Endothelial cell of hepatic sinusoid (primary cell): Measurements from ENCODE around the gene MLPH.

Source experiments
- in situ Hi-C: cut with HindIII; loops from 2 replicates; pipeline ENCODE4 v1.10.0; 2017; ENCODE audit warnings: low sequenced_read_pairs

MLPH gene

DNA sequence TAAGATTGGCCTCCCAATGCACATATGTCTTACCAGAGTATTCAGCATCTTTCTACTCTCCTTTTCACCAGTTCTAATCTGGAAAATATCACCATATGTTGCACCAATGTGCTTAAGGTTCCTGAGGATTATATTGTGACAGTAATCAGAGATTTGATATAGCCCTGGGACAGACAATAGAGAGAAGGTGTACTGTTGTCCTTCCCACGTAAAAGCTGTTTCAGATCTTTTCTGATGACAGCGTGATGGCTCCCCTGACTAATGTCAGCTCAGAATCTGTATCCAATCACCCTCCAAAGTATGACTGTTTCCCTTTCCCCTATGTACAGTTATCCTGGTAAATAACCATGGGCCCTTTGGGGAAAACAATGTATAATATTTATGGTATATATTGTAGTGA, 9.0 kb upstream of the MLPH start:
- in situ Hi-C loops: loop anchor here (5.0 kb wide), 1 partner anchor 66 kb away; the partner anchor contains the start of gene COL6A3

DNA sequence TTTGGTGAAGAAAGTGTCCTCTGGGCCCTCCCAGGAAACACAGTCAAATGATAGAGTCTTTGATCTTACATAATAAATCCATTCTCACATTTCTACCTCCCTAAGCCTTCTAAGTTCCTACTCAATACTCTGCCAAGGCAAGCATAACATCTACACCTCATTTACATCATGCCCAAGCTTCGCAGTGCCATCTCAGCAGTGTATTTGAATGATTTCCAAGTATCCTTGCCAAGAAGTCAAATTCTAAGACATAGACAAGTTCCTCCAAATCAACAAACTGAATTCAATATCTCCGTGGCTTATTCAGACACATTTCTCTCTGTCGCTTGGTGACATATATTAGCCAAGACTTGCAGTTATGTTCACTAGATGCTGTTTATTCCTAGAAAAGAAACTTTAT, 8.1 kb upstream of the MLPH start:
- in situ Hi-C loops: loop anchor here (5.0 kb wide), 1 partner anchor 67 kb away; the partner anchor contains the start of gene COL6A3

DNA sequence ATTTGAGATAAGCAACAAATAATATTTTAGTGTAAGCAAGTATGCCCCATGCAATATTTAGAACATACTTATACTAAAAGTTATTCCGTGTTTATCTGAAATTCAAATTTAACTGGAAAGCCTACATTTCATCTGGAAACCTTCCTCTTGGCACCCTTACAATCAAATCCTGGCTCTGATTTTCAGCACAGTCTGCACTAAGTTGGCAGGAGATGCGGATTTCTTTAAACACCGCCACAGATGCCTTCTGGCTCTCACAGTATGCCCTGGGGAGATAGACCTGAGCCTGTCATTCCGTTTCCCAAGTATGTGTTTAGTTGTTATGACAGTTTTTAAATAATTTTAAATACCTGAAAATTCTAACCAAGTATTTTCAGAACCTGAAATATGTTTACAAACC, 7.3 kb upstream of the MLPH start:
- in situ Hi-C loops: loop anchor here (5.0 kb wide), 1 partner anchor 67 kb away; the partner anchor contains the start of gene COL6A3

DNA sequence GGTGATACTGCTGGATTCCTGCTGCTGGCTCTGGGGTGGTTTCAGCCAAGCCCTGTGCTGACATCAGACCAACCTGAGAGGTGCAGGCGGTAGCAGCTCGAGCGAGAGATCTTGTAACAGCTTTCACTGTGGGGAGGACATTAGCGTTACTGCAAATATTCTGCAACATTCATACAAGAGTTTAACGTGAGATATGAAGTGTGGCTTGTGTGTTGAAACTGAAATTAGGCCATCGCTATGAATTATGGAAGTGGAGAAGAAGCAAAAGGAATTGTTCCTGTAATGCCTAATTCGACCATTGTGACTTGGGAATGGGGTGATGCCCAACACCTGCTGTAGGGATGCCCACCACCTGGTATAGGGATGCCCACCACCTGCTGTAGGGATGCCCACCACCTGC, 6.5 kb upstream of the MLPH start:
- in situ Hi-C loops: no loop called here

DNA sequence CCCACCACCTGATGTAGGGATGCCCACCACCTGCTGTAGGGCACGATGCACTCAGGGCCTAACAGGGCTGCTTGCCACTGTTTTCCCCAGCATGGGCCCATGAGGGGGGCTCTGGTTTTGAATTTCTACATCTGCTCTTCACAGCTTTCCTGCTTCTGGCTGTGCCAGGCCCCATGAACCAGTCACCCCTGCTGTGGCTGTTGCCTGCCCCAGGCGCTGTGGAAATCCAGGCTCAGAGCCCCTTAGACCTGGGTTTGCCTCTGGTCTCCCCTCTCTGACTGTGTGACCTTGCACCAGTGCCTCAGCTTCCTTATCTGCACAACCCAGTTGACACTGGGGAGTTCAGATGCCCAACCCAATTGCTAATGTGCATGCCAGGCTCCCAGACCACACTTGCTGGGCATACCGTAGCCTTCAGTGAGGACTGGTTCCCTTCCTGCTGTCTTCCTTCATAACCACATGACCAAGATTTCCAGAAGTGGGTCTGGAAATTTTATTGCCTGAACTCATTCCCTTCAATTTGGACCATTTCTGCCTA, 6.0 kb upstream of the MLPH start:
- in situ Hi-C loops: no loop called here

DNA sequence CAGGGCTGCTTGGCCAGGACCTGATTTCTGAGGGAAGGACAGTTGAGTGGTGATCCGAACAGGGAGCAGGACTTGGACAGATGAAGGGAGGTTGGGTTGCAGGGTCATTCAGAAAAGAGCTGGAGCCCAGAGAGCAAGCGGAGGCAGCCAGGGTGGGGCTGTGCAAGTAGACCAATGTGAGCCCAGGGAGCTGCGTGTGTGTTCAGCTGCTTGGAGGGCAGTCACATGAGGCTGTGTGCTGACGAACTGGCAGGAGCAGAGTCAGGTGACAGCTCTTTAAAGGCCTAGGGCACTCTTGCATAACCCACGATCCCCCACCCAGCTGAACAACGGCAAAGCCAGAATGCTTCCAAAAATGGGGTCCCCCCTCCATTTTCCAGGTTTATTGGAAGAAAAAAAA, 4.6 kb upstream of the MLPH start:
- in situ Hi-C loops: no loop called here

DNA sequence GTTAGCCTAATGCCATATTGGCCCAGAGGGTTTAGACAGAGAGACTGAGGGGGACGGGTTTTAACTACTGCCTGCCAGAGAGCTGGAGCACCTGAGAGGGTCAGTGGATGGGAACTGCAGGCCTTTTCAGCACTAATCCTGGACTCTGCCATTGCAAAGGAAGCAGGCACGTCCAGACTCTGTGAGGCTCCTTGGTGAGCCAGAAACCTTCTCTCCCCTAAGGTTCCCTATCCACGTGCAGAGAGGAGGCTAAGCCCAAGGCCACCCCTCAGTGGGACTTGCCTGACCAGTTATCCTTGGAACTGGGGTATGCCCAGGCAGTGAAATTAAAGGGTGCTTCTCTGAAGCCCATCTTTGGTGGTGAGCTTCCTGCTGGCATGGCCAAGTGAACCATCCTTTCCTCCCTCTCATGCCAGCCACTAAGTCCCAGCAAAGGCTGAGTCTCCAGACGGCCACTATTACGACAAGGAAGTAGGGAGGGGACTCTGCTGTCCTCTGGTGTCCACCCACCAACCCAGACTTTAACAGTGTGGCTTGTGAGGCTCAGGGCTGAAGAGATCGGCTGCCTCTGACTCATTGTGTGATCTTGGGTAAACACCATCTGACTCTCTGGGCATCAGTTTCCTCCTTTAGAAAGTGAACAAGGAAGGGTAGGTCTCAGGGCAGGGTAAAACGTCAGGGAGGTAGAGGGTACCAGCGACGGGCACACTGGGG, 3.9 kb upstream of the MLPH start:
- in situ Hi-C loops: no loop called here

DNA sequence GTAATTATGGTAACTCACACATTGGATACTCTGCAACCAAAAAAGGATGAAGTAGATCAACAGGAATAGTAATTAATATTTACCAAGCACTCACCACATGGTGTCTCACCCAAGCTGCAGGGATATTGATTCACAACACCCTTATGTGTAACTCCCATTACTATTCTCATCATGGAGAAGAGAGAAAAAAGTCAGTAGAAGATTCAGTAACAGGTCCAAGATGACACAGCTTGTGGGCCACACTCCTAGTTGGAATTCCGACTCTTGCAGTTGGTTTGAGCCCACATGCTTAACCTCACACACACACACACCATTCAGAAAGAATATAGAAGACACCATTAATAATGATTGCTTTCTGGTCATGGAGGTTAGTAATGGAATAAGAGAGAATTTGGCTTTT, 1.7 kb upstream of the MLPH start:
- in situ Hi-C loops: no loop called here

DNA sequence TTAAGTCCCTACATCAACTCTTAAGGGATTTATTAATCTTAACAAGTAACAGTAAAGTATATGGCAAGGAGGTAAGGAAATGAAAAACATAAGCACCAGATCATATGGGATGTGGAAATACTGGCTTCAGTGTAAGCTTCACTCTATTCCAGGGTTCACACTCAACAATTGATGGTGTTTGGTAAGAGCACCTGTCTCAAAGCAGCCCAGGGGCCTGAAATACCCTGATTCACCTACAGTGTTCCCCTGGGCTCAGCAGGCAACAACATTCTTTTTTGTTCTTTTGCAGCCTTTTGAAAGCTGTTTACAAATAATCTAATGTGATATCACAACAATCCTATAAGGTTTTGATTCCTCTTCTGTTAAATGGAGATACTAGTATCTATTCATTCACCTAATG, 1.2 kb upstream of the MLPH start:
- in situ Hi-C loops: no loop called here

DNA sequence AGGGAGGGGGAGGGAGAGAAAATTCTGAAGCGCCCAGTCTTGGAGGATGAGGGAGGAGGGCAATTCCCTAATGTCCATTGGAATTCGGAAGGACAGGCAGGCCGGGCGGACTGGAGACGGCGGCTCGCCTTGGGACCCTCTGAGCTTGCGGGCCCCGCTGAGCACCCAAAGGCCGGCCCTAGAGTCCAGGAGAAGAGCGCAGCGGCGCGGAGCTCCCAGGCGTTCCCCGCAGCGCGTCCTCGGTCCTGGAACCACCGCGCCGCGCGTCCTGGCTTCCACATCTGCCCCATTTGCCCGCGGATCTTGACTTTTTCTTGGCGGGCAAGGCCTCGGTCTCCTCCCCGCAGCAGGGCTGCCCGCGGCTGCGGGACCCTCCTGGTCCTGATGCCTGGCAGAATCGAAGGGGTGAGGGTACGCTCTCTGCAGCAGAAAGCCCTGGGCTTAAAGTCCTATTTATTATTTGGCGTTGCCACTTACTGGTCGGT, 675 bp upstream of the MLPH start:
- in situ Hi-C loops: no loop called here

DNA sequence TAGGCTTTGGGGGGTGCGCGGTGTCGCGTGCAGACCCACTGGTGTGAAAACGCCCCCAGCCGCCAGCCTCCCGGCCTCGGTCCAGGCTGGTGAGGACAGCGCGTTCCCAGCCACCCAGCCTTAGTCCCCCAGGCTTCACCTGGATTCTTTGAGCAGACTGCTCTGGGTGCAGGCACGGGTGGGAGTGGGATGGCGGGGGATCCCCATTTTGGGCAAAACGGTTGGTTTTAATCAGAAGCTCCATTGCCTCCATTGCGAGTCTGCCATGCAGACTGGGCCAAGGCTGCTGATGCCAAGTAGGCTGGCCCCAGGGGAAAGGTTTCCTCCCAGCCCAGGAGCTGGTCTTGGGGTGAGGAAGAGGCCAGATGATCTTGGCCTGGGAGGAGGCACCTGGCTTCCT, 445 bp downstream of the MLPH start:
- in situ Hi-C loops: no loop called here

DNA sequence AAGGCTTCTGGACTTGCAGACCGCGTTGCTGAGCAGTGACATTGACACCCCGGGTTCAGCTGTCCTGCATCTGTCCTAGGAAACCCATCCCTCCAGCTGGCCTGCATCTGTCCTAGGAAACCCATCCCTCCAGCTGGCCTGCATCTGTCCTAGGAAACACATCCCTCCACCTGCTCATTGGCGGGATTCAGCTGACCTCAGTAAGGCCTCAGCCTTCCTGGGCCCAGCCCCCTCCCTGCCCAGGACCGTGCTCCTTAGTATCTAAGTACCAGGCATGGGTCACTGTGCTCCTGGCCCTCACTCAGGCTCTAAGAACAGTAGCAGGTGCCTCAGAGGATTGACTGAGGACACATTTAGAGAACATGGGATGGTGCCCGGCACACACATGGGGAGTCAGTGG, 1.2 kb downstream of the MLPH start:
- in situ Hi-C loops: no loop called here

DNA sequence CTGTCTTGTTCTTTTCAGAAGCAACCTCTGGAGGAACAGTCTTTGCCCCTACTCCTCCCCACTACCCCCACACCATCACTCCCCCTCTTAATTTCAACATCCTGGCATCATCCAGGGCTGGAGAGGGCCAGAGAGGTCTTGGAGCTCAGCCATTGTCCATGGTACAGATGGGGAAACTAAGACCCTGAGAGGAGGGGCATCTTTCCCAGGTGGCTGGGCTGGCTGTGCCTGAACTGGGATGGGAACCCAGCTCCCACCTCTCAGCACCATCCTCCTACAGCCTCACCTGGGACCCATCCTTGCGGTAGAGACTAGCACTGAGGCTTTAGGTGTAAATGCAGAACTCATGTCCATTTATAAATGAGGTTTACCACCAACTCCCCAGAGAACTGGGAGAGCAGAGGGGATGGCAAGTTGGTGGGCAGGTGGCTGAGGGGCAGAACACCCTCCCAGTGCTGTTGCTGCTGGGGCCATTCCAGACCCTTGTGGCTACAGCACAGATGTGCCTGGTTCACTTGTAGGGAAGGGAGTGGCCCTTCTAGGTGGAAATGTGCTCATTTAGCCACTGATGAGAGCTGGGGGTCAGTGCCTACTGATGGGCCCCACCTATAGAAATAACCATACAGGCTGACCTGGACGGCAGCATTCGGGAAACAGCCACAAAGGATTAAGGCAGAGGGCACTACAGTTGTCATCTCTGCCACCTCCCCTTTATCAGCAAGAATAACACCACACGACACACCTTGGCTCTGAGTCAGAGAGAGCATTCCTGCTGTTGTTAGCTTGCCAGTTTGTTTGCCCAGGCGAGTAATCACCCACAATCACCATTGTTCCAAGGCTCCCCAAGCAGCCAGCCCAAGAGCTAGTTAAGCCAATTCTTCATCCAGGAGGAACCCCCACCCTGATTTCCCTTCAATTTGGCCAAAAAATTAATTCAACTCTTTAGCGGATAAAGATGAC, 2.1 kb downstream of the MLPH start:
- in situ Hi-C loops: no loop called here

DNA sequence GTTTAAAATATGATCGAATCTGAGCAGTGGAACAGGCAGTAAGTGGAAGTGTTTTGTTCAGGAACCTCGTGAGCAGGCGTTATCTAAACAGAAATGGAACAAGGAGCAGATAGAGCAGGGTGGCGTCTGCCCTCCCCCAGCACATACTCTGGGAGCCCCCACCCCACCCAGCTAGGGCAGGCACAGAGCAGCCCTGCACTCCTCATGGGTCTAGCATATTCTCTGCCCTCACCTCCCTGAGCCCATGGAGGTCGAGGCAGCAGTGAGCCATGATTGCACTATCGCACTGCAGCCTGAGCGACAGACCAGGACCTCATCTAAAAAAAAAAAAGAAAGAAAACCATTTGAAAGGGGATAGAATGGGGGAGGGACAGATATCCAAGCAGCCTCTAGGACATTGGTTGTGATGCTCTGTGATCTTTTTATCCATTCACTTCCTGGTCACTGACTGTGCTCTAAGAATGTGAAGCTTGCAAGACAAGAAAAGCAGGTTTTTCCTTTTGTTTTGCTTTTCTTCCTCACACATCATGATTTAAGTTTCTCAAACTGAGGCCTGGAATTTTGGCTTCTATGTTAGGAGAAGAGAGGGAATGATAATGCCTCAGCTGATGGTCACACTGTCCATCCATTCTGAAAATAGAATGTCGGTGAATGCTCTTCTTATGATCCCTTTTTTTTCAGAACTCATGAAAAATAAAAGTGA, 3.1 kb downstream of the MLPH start:
- in situ Hi-C loops: loop anchor here (5.0 kb wide), 1 partner anchor 72 kb away; no protein-coding TSS in a partner anchor

DNA sequence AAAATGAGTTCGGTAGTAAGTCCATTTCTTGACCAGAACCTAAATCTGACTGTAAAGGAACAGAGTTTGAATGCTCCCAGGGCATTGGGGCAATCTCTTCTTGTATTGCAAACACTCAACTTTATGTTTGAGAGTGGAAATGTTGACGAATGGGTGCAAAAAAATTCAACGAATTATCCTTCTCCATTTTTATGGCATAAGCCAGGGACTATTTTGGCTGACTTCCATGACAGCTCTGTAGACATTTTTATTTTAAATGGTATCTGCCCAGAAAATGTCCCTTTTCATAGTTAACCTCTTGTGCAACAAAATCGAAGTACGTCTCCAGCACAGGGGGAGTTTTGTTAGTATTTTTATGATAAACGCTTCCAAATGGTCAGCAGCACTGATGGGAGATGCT, 3.7 kb downstream of the MLPH start:
- in situ Hi-C loops: loop anchor here (5.0 kb wide), 1 partner anchor 72 kb away; no protein-coding TSS in a partner anchor

DNA sequence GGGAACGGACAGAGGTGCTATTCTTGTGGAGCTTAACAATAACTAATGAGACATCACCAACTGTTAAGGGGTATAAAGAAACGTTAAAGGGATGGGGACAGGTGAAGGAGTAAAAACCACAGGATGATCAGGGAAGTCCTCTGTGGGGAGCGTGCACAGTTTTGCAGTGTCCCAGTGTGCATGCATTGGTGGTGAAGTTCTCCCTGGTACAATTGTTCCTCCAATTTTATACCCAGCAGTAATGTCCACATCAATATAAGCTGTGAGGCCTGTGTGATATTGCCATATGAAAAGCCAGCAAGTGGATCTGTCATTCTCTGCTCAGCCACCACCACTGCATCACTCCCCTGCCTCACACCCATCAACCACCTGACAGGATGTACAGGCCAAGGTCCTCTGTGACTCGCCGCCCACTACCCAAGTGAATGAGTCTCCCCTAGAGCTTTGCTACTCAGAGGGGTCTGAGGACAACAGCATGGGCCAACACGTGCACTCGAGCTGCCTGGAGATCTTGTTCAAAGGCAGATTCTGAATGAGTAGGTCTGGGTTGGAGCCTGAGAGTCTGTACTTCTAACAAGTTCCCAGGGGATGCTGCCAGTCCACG, 4.6 kb downstream of the MLPH start:
- in situ Hi-C loops: loop anchor here (5.0 kb wide), 1 partner anchor 71 kb away; no protein-coding TSS in a partner anchor

DNA sequence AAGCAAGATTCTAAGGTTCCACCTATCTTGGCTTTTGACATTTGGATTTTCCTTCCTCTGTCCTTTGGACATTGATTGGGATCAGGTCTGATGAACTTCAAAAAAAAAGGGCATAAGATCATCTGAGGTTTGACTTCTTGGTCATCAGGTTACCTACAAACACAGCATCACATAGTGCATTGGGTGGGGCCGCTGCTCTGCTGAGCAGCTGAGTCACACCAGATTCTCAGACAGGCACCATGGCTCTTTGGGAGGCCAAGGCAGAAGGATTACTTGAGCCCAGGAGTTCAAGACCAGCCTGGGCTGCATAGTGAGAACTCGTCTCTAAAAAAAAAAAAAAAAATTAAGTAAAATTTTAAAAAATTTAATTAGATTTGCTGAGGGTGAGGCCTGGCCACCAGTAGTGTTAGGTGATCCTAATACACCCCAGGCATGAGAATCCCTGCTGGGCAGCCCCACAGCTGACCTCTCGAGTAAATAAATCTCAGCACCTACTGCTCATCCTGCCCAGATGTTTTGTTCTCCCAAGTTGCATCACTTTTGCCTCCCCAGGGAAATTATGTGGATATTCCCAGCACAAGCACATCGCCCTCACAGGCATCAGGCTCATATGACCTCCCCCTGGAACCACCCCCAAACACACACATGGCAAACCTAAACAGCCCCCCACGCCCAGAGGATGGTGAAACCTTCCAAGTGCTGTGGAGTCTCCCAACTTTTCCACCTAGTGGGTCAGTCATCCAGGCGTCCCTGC, 5.3 kb downstream of the MLPH start:
- in situ Hi-C loops: loop anchor here (5.0 kb wide), 1 partner anchor 70 kb away; no protein-coding TSS in a partner anchor

DNA sequence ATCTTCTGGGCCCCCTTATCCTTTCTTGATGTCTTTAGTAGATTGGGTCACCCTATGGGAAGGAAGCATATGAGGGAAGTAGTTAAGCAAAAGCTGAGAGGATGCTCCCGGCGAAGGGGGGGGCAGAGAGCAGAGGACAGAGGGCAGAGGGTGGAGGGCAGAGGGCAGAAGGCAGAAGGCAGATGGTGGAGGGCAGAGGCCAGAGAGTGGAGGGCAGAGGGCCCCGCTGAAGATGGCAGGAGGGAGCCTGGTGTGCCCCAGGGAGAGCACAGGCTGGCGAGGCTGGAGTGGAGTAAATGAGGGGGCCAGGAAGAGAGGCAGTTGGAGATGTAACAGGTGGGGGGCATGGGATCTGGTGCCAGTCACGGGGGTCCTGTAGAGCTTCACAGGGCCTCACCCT, 7.0 kb downstream of the MLPH start:
- in situ Hi-C loops: loop anchor here (5.0 kb wide), 1 partner anchor 68 kb away; no protein-coding TSS in a partner anchor

DNA sequence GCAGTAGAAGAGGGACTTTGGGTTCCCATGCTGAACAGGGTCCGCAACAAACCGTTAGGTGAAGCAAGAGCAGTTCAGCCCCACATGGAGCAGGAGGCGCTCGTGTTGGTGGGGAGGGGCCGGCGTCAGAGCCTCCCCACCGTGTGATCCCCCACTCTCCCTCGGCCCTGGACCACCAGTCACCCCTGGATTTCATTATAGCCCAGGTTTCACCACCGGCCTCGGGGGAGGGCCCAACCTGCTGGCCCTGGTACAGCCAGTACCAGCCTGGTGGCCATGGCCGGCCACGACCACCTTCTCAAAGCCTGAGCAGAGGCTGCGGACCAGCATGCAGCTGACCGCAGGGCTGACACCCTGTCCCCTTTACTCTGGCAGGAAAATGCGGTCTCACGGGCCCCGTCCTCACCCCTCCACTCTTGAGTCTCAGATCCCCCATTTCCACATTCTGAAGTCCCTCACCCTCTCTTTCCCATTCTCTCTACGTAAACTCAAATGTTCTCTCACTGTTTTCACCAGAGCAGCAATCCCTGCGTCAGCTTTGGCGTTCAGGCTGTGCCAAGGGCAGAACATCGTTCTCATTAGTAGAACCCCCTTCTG, 8.6 kb downstream of the MLPH start:
- in situ Hi-C loops: no loop called here
